ENCODE measurements around the gene RRP9.

RRP9 gene

DNA sequence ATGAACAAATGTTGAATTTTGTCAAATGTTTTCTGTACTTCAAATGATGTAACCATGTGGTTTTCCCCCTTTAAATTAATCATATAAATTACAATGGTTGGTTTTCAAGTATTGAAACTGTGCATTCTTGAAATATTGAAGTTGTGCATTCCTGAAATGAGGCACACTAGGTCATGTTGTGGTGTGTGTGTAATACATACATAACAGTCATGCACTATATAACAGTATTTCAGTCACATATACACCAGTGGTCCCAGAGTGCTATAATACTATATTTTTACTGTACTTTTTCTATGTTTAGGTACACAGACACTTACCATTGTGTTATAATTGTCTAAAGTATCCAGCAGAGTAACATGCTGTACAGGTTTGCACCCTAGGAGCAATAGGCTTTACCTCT, 55.3 kb downstream of the RRP9 start:
- DNase-seq = no peak
- no peak overlapping the region for H3K27ac ChIP-seq
- in situ Hi-C loops (cut with HindIII; ENCODE audit: low pct_ligation_motif_present, low sequenced_read_pairs) = no loop called here
- no peaks in the 10 kb centered on the region for H3K36me3 ChIP-seq (replicated peaks)
- no peak overlapping the region for H3K4me3 ChIP-seq (ENCODE audit: low read depth, low read length)
- TF ChIP-seq, protein P1, sequence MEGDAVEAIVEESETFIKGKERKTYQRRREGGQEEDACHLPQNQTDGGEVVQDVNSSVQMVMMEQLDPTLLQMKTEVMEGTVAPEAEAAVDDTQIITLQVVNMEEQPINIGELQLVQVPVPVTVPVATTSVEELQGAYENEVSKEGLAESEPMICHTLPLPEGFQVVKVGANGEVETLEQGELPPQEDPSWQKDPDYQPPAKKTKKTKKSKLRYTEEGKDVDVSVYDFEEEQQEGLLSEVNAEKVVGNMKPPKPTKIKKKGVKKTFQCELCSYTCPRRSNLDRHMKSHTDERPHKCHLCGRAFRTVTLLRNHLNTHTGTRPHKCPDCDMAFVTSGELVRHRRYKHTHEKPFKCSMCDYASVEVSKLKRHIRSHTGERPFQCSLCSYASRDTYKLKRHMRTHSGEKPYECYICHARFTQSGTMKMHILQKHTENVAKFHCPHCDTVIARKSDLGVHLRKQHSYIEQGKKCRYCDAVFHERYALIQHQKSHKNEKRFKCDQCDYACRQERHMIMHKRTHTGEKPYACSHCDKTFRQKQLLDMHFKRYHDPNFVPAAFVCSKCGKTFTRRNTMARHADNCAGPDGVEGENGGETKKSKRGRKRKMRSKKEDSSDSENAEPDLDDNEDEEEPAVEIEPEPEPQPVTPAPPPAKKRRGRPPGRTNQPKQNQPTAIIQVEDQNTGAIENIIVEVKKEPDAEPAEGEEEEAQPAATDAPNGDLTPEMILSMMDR (IDR thresholded peaks at IDR 0.05; ENCODE audit: low read depth, low read length, missing control alignments) = no peak
- H3K27me3 ChIP-seq (replicated peaks) = no peaks in the 10 kb centered on the region
